NCI-H2171 (cell line): ENCODE data around the gene CIROP.
A peak's percentile ranks its signal among the peaks of the same experiment; 100 is the strongest.

ENCODE experiments used
- DNase-seq: peaks from one replicate; lab custom pipeline; 2025; lab: John Stamatoyannopoulos, UW

Gene CIROP

DNA sequence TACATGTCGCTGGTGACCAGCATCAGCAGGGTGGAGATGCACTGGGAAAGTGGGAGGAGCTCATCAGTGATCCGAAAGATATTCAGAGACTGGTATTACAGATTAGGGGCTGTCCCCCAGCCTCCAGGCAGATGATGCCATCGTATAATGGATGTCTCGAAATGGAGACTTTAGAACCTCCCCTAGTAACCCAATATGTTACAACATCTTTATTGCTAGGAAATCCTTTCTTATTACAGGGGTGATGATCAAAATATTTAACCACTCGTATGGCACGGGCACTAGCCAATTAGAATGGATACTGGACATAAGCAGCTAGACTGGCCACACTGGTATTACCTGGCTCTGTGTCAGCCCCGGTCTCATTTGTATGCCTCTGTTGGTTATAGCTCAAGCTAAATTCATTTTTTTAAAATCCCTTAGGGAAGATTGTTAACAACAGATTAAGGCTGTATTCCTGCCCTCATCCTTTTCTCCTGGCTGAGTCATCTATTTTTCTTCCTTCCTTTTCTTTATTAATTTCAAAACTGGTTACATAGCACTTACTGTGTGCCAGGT, 25.0 kb upstream of the CIROP start:
- no peak for DNase-seq

DNA sequence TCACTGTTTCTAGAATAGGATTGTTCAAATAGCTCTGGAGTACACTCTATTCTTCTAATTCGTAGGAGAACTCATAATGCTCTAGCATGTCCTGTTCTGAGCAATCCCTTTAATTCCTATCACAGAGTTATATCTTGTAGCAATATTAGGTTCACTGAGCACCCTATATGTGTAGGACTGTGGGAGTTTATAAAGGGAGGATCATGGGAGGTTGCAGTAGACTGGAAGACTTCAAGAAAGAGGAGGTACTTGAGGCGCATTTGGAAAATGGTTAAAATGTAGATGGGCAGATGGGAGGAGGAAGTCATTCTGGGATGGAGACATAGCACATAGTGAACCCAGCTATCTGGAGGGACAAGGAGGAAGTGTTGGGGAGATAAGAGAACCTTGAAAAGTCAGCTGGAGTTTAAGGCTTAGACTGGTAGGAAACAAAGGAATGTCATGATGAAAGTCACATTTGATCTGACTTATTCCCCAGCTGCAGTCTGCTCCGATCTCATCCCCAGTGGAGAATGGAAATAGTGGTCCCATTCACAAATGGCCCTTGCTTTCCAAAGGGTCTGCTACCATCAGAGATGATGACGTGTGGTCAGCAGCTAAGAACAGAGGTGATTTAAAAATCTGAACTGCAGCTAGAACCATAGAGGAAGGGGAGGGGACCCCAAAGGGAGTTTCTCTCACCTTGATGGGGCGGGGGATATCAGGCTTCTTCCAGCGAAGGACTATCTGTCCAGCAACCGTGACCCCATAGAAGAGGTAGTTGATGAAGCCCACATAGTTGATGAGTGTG, 24.4 kb upstream of the CIROP start:
- DNase-seq, result no peak

DNA sequence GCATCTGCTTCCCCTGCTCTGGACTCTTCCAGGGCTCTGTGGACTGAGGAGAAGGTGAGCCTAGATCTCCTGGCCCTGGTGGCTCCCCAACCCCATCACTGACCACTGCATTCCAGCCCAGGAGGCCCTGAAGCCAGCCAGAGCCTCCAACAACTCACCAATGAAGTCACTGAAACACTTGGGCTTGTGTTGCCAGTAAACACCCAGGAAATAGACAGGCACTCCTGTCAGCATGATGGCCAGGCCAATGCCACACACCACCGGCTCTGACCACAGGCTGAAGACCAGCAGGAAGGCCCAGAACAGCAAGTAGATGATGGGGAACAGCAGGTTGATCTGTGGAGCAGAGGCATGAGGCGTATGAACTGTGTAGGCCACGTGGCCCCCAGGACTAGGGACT, 23.1 kb upstream of the CIROP start:
- no peak for DNase-seq

DNA sequence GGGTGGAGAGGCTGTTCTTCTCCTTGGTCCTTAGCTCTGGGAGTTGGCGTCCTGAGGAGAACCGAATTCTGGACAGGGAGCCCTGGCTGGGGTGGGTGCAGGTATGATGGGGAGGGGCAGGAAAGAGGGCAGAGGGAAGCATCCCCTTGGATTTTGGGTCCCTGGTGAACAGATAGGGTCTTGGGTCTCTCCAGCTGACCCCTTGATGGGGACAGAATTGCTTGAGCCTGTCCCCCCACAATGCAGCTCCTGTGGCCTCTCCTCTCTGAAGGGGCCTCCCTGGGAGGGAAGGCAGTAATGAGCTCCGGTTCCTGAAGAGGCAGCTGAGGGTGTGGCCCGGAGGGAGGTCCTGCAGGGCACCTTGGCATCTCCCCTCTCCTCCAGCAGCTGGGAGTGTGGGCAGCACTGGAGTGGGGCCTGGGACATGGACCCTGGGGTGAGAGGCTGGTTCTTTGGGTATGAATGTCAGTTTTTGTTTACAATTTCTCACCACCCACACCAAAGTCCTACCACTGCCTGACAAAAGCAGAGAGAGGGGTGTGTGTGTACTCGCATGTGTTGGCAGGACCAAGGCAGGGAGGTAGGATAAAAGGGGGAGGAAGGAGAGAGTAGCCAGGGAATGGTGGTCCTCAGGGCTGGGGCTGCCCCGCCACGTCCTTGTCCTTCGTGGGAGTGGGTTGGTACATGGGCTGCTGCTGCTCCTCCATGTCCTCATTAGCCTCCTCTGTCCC, 21.9 kb upstream of the CIROP start:
- DNase-seq, result no peak

DNA sequence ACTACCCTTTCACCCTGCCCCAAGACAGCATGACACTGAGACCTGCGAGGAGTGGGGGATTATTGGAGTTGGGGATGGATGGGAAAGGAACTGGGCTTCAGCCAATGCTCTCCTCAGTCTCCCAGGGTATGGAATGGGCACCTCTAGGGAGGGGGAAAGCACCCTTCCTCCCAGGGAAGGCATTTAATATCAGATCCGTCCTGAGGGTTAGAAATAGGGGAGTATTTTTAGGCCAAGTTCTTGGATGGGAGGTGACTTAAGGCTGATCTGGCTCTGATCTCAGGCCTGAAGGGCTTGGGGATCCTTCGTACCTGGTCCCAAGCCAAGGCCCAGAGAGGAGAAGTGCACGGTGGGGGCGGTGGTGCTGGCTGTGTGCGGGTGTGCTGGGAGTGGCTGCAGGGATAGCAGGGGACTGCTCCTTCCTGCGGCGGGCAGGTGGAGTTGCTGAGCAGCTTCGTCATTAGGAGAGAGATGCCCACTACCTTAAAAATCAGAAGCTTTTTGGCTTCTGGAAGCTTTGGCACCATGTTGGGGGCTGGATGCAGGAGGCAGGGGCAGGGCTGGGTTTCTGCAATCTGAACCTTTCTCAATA, 21.2 kb upstream of the CIROP start:
- no peak for DNase-seq

GRCh38 chr14:23125011-23125410, 20.2 kb upstream of the CIROP start:
- no peak for DNase-seq

DNA sequence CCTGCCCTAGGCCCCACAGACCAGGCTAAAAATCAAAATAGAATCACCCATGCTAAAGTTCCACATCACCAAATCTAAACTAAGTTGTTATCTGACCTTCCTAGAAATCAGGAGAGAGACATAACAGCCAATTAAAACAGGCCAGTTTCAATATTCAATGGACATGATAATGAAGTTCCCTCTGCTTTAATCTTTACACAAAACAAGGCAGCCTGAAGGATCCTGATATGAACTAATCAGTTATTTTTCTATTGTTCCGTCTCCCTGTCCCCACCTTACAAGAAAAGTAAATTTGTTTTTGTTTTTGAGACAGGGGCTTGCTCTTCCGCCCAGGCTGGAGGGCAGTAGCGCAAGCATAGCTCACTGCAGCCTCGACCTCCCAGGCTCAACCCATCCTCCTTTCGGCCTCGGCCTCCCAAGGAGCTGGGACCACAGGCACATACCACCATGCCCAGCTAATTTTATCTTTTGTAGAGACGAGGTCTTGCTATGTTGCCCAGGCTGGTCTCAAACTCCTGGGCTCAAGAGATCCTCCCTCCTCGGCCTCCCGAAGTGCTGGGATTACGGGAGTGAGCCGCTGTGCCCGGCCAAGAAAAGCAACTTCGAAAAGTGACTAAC, 19.7 kb upstream of the CIROP start:
- no peak for DNase-seq

GRCh38 chr14:23123419-23123818, 18.6 kb upstream of the CIROP start:
- peak; percentile 93 for DNase-seq

DNA sequence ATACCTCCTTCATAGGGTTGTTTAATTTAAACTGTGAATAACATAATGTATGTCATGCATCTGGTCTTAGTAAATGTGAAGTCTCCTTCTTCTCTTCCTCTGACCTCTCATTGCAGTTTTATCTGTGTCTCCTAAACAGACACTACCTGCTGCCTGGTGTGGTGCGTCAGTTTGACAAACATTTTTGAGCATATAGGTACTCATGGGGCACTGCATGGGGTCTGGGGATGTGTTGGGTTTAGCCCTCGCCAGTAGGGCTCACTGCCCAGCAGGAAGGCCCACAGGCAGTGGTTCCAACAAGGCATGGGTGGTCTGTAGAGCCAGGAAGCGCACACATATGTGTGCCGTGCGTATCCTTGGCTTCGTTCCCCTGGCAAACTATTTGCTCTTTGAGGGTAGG, 17.3 kb upstream of the CIROP start:
- no peak for DNase-seq

DNA sequence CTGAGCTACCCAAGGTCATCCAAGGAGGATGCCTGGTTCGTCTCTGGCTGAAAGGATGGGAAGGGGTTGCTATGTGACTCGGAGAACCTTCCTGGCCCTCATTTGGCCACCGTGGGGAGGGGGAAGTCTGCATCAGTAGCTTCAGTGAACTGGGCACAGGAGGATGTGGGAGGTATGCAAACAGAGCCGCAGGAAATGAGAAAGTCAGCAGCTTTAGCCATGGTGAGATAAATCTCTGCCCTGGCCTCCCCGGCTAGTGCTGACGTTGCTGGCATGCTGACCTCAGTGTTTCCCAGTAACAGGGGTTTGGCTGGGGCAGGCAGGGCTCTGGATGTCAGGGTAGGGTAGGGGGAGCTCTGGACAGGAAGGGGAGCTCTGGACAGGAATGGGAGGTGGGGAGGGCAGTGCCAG, 16.6 kb upstream of the CIROP start:
- DNase-seq, result no peak

GRCh38 chr14:23120541-23121251, 15.9 kb upstream of the CIROP start:
- peak; percentile 87 for DNase-seq

DNA sequence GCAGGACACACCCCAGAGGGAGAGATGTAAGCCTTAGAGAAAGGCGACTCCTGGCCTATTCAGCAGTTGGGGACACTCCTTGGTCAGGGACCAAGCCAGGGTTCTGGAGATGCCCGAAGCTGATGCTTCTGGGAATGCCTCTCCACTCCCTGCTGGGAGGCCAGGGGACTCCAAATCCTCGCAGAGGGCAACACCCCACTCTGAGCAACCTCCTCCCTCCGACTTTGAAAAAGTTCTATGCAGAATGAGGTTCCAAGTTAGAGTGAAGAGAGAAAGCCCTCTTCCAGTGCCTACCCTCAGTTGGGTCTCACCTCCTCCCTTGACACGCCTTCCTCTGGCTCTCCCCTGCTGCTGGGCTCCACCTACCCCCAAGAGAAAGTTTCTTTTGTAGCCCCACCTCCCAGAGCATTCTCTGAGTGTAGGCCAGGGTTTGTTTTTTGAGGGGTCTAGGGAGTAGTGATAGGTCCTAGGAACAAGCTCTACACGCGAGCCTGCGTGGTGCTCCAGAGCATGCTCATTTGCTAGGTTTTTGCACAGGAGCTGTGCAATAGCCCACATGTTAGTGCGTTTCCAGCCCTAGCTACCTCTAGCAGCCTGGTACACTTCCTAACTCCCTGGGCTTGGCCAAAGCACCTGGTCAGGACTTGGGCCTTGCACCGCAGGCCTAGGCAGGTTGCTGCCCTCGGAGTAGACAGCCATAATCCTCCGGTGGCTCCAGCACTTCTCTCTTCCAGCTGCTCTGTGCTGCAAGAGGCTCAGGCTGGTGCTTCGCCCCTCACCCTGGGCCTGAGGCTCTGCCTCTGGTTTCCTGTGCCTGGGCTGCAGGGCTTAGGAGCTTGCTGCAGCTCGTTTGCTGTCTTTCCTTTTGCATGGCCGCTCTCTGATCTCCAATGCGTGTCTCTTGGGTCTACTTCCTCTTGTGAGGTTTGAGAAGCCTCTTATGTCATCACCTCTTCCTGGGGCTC, 14.9 kb upstream of the CIROP start:
- no peak for DNase-seq

DNA sequence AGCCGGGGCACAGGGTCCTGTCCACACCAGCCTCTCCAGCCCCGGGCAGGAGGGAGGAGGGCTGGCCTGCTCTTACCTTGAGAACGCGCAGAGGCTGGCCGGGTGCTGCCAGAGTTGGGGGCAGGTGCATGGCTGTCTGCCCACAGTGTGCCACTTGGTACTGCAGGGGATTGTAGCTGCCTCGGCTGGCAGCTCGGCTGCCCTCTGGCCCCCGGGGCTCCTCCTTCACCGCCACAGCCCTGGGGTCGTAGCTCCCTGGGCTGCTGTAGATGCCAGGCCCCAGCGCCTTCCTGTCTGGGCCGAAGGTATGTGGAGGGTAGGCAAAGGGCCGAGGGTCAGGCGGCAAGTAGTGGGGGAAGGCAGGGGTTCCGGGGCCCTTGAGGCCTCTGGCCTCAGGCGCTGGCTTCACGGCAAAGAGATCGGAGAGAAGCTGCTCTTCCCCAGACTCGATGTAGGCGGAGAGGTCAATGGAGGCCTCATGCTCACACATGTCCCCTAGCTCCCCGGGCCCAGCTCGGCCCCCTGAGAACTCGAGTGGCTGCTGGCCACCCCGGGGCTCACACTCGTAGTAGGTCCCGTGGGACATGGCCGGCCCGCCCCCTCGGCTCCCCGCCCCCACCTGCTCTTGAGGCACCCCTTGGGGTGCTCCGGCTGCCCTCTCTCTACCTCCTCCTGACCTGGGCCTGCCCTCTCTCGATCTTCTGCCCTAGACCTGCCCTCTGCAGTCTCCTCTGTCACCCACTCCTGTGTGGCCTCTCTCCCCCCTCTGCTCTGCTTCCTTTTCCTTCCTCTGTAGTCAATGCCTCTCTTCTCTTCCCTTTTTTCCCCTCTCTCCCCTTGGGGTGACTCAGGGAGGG, 13.9 kb upstream of the CIROP start, which contains the start of gene CEBPE:
TSS of gene CEBPE (minus strand) at position 750 of the 857 bp plus-strand sequence. CDS start at position 586, 164 bp downstream.
- DNase-seq, result no peak

- DNase-seq, result no peak
These were observed 12.7 kb upstream of the CIROP start for GRCh38 chr14:23117371-23118020.

- DNase-seq, result no peak
These were observed 11.1 kb upstream of the CIROP start for GRCh38 chr14:23115918-23116317.

- no peak for DNase-seq
These were observed 10.4 kb upstream of the CIROP start for GRCh38 chr14:23115039-23115731.

- no peak for DNase-seq
These were observed 9.9 kb upstream of the CIROP start for GRCh38 chr14:23114669-23115038.

GRCh38 chr14:23114120-23114458, 9.3 kb upstream of the CIROP start:
- DNase-seq, result no peak
